HS-27A (cell line): Measurements from ENCODE around the gene P2RY14.

Source experiments
- DNase-seq: peaks from one replicate; pipeline ENCODE4 v3.0.0-alpha.2; 2012; ENCODE audit warnings: low read depth, missing footprints

The P2RY14 gene

DNA sequence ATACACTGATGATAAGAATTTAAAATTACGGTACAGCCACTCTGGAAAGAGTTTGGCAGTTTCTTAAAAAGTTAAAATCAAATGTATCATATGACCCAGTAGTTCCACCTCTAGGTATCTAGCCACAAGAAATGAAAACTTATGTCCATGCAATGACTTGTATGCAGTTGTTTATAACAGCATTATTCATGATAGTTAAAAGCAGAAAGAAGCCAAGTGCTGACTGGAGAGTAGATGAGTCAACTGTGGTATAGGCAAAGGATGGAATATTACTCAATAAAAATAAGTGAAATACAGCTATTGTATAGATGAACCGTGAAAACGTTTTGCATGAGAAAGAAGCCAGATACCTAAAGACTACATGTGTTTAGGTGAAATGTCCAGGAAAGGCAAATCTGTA, 23.4 kb upstream of the P2RY14 start:
- no peak for DNase-seq

DNA sequence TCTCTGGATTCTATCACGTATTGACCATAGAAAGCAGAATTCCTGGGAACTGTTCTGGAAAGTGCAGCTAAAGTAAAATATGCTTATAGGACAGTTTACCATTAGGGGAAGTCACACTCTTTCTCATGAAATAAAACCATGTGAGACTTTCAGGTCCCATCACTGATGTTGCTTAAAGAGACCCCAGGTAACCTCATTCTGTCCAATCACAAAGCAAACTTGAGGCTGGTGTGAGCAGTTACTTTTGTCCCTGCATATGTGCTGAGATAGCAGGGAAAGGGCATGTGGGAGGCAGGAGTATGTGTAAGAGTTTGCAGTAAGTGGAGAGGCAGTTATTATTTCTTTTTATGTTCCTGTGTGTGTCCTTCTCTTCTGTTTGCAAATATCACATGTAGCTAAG, 22.2 kb upstream of the P2RY14 start:
- no peak for DNase-seq

DNA sequence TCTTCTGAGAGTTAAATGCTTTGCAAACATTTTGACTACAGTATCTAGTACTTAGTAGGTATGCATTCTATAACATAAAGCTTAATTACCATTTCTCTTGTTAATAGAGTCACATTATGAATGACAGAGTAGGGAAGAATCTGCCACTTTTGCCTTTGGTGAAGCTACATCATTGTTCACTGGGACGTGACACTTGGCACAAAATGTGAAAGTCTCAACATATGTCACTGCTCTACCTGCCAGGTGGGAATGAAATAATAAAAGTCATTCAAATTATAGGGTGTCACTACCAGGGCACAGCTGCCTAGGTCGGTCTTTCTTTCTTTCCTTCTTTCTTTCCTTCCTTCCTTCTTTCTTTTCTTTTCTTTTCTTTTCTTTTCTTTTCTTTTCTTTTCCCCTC, 20.7 kb upstream of the P2RY14 start:
- DNase-seq = no peak

DNA sequence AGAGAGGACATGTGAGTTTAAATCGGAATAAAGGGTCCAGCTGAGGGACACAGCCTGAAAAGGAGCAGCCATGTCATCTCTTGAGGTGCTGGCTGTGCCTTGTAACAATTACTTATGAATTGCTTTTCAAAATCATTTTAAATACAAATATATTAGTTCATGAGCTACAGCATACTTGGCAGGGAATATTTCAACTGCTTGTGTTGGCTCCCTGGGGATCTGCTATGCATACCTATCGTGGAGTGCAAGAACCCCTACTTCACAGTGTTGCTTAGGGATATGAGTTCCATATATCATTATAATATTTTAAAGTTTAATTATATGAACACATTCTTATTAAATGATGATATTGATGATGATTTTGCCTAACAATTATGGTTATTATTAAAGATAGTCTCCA, 19.1 kb upstream of the P2RY14 start:
- no peak for DNase-seq

DNA sequence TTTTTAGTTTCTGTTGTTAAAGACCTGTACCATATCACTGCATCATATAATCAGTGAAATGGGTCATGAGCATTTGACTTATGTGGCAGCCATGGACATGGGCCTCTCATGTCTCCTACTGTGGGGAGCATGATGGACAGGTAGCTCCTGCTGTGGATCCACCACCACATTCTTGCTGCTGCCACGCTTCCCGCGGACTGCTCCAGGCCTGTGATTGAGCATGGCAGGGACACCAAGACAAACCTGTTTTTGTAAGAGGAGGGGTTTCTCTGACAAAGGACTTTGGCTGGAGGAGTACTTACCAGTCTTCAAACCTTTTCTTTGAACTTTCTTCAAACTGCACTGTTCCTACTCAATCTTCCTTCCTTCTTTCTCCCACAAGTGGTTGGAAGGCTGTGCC, 17.9 kb upstream of the P2RY14 start:
- no peak for DNase-seq

DNA sequence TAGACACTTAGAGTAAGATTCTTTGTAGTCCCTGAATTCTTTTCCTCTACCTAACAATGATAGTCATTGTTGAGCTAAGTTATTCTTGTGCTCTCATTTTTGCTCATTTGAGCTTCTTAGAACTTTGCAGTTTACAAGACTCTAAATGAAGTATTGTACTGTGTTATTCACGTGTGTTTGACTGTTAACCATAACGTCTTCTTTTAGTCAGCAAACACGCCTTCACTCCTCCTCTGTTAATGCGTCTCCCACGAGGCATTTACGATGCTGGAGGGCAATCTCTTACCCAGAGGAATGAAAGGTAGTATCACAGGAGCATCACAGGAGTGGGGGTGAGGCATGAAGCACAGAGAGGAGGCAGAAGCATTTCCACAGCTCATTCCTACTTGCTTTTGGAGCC, 14.8 kb upstream of the P2RY14 start:
- no peak for DNase-seq

DNA sequence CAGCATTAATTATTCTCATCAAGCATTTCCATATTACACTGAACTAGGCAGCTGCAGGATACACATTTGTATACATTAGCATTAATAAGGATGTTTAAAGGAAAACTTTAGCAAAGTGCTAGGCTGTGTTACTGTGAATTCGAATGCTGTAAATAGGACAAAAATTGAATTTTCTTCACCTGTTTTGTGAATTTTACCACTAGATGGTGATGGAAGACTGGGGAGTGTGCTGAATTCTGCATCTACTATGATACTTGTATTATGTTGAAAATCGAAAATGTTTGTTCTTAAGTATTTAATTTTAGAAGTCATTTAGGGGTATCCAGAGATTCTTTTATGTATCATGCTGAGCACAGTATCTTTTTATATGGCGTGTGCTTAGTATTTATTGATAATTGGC, 12.3 kb upstream of the P2RY14 start:
- no peak for DNase-seq

DNA sequence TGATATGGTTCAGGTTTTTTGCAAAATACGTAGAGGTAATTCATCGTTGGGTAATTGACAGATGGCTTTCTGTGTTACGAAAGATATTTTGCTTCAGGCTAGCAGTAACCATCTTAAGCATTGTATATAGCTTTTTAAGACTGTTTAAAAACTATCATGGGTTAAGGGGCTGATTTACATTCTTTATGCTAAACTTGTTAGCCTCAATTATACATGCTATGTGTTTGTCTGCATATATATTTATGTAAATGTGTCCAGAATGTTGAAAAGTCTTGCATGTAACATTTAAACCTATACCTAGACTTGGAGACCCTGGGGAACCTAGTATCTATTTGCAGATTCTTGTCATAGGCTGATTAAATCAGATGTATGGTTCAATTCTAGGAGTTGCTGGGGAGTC, 11.1 kb upstream of the P2RY14 start:
- no peak for DNase-seq

DNA sequence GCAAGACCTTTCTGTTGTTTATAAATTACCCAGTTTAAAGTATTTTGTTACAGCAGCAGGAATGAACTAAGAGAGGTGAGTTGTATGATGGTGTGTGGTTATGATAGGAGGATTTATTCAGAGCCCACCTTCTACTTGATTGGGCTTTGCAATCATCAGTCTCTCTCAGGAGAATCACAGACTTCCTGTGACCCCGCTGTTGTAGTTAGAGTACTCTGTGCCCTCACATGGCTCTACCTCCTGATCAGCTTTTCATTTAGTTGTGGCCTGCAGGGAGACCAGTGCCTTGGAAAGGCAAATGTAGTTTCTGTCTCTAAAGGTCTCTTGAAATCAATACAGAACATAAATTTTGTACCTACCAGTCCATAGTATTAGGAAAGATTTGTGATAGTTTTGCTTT, 7.6 kb upstream of the P2RY14 start:
- no peak for DNase-seq

DNA sequence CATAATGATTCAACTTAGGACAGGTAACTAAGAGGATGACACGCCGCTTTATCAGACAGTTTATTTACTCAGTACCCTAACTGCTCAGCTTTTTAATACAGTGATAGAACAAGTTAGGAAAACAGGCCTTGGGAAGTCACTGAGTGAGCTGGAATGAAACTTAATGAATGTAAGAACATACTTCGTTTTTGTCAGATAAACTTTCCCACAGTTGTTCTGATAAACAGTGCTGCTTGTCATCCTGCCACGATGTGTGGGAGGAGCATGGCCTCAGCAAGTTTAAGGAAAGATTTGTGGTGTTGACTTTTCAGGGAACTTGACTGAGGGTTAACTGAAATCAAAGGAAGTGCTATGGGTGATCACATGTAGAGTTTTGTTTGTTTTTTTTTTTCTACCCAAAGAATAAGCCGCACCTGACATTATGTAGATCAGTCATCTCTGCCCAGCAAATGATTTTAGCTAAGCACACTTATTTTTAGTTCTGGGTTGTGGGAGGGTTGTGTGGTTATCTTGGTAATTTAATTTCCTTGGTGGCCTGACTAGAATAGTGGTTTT, 5.6 kb upstream of the P2RY14 start:
- DNase-seq = no peak

DNA sequence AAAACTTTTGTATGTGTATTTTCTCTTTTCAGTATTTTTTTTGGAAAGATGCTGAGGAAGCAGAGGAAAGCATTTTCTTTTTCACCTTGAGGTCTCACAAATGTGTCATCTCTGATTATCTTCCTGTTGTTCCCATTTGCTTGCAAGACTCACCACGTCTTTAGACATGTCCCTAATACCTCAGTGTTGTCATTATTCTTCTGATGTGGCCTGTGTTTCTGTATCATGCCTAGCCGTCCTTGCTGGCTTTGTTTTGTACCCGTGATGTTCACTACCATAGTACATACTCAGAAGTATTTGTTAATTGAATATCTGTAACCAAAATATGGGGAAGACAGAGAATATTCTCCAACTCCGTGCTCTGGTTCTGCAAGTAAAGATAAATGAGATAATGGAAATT, 5.0 kb upstream of the P2RY14 start:
- no peak for DNase-seq

DNA sequence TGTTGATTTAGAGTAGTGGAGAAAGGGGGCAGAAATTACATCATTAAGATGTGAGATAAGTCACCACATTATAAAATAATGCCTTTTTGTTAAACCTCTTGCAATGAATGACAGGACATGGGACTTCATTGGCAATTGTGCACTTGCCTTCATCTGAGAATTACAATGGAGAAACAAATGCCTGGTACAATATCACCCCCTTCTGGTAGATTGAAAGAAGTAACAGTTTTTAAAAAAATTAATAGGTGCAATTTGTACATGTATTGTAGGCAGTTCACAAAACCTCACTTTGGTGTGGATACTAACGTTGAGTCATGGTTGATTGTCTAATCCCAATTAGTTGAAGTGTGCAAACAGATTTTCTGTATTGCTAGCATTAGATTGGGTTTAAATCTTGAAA, 4.6 kb upstream of the P2RY14 start:
- peak; percentile 12 for DNase-seq

DNA sequence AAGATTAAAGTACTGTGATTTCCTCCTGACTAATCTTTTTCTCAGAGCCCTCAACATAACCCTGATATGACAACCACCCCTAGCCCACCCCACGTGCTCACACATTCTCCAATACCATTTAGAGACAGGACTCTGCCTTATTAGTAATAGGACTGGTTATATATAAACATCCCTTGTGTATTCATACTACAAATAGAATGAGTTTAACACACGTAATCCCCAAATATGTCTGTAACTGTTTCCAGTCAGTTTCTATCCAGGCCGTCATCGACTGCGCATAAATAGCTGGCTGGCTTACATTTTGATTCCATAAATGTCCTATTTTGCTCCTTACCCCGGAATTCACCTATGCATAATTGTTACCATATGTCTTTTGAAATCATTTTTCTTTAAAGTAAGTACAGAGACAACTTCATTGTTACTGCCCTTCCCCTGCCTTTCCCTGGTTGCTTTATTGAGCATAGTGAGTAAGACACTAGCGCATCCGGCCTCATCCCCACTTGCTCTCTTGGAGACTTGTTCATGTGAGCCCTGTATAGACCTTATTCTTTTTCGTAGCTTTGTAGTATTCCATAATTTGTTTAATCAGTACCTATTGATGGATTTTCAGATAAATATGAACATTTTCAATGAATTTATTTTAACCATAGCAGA, 3.5 kb upstream of the P2RY14 start:
- no peak for DNase-seq

DNA sequence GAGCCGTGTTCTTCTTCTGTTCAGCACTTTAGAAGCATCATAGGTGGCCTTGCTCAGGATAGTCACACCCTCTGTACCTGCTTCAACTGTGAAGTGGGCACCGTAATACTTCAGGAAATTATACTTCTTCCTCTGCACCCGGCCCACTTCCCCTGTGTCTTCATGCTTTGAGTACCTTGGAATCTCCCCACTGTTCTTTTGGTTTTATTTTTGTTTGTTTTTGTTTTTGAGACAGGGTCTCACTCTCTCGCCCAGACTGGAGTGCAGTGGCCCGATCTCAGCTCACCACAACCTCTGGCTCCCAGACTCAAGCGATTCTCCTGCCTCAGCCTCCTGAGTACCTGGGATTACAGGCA, 1.7 kb downstream of the P2RY14 start:
- DNase-seq = no peak

DNA sequence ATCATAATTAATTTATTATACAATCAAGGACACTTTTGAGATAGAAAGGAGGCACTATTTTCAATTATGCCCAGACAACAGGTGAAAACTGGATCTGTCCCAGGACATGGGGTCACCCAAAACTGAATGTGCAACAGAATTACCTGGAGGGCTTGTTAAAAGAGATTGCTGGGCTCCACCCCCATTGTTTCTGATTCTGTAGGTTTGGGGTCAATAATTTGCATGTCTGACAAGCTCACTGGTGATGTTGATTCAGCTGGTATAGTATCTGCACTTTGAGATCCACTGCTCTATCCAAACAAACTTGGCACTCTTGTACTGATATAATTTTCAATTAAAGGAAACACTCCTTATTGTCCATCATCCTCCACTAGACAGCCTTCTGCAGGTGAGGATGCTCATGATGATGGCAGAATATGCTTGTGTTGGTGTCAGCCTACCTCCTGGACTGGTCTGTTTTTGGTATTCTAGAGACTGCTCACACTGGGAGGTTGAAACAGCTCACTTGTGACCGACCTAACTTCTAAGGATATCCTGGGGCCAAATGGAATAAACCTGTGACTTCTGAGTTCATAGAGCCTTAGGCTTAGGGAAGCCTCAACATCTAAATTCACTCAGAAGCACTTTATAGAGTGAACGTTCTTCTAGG, 2.2 kb downstream of the P2RY14 start:
- no peak for DNase-seq

DNA sequence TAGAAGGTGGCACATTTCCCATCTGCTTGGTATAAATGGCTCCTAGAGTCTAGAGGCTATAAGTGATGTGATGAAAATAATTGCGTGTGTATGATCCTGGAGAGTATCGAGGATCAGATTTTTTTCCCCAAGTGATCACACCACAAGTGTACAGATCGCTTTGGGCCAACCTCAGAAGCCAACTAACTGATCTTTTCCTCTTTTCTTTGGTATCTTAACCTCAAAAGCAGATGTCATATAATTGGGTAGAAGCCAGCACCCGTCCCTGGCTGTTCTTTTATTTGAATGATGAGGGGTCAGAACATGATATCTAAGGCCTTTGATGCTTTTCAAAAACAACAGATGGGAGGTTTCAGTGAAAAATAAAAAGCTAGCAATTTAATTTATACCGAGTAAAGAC, 3.3 kb downstream of the P2RY14 start:
- DNase-seq = no peak

DNA sequence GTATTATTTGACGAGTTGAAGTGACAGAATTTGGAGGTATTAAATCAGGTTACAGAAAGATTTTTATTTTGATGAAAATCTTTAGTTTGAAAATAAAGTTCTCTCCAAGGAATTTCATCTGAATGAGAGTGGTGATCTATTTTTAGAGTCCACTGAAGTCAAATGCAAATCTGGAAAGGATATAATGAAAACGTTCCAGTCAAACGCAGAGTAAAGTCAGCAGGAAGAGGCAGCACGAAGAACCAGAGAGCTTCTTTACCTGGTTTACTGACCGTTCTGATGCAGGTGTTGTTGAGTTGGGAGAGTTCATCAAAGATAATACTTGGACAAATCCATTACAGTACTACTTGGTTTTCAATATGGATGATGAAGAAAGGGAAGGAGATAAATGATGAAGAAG, 8.7 kb downstream of the P2RY14 start:
- no peak for DNase-seq

DNA sequence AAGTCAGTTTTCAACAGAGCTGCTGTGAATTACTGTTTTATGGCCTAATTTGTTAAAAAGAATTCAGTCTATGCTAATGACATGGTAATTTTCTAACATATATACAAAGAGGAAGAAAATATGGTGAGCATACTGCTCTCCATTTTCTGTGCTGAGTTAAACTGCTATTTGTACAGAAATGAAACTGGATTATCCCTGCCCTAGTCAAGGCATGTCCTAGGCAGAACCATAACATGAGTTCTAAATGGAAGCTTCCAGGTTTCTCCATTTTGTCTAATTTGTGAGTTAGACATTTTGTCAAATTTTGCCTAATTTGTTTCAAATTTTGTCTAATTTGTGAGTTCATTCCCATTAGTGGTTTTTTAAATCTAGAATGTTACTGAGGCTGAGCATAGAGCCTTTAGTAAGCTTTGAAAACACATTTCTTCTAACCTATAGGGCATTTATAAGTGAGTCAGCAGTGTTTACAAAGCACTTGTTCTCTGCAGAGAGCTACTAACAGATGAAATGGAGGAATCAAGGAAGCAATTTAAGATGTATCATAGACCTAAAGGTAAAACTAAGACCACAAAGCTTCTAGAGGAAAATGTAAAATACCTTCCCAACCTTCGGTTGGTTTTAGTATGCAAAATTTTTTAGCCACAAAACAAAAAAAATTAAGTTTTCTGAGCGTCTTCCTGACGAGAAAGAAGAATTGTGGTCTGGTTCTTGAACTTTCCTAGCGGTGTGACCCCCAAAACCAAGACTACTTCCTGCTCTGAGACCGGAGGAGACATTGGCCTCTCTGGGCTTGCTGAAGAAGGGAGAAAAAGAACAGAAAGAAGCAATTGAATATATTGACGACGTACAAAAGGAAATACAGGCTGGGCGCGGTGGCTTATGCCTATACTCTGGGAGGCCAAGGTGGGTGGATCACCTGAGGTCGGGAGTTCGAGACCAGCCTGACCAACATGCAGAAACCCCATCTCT, 9.8 kb downstream of the P2RY14 start:
- DNase-seq = no peak

DNA sequence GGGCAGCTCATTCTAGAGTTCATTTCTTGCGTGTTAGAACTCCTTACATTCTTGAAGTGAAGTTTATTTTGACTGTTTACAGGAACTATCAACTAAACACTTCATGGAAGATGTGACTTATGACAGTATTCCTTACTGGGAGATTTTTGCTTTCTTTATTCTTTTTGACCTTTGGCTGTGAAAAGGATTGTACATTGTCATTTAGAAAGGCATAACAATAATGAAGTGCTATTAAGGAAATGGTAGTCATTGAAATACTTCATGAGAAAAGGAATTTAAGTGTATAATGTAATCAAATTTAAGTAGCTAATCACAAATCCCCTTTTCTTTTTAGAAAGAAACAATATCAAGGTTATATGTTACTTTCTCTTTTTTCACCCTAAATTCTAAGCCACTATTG, 11.3 kb downstream of the P2RY14 start:
- no peak for DNase-seq

DNA sequence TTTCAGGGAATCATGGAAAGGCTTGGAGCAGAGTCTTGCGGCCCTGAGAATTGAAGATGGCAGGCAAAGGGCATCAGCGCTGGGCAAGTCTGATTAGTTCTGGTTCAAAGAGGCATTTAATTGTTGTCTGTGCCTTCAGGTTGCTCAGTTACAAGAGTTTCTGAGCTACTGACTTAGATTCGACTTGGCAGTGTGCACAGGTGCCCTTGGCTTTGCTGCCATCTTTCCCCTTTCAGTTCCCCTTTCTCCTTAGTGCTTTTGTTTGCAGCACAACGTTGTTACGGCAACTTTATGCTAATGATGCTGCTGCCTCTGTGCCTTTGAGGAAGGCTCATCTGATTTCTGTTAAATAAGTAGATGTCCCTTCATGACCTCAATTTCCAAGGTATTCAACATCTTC, 12.5 kb downstream of the P2RY14 start:
- DNase-seq = no peak

DNA sequence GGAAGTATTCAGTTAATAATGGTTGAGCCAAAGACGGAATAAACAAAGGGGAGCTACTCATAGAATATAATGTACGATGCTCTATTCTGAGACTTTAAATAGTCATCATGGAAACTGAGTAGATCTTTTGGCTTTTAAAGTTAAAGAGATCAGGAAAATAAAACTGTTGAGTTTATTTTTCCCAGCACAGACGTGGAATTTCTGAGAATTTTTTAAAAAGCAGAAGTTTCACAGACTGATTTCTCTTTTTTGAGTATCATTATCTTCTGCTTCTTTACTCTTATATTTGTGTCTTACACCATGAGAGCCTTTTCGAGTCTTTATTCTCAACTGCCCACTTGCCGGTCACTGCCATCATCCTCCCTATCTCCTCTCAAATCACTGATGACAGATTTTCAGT, 13.2 kb downstream of the P2RY14 start:
- no peak for DNase-seq

DNA sequence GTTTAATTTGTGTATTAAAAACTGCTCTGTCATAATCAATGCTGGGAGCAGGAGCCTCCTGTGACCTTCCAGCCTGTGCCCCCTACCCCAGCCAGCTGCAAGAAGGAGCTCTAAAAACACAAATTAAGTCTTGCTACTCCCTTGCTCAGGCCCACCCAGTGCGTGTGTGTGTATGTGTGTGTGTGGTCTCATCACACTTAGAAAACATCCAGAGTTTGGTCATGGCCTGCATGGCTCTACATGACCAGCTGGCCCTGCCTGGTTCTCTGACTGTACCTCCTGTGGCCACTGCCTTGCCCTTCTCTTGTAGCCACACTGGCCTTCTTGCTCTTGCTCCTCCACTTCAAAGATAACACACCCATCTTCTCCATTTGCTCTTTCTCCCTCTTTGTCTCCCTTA, 13.7 kb downstream of the P2RY14 start:
- DNase-seq = no peak
